ENCODE measurements around the gene ARHGAP44. TPM values are rescaled to one million over a fixed set of nuclear protein-coding genes. Genes with fewer than 3 reads are reported as not detected.

Gene ARHGAP44
- total and polyA plus RNA-seq, 2 of the 8 experiments (the other 6 are each of a cell fraction or from before 2014, with no cell fraction given) = 6.2 to 22.2 TPM

- Histone ChIP-seq H2BK120ac (replicated peaks; ENCODE audit: low read depth, low read length) (no peak overlapping the region), H4K8ac (ENCODE audit: extremely low read depth, insufficient read depth, low read length) (no peak overlapping the region), H3K56ac (replicated peaks; ENCODE audit: insufficient read length, low read depth, low read length) (no peak overlapping the region), H2AK5ac (ENCODE audit: low read depth, low read length) (no peak overlapping the region), H3K4me1 (replicated peaks in 1 of 4; ENCODE audit: control insufficient read depth in 3 of 4, insufficient read depth in 4 of 4, low read length in 3 of 4) (peaks cover 5 to 11% (median 9%) of the 10 kb centered on the region in 4 experiments; a peak in 5 of 7 replicates), H4K91ac (replicated peaks; ENCODE audit: insufficient read length, low read length) (no peak overlapping the region), H3K27me3 (replicated peaks in 1 of 4; ENCODE audit: control insufficient read depth in 3 of 4, extremely low read depth in 1 of 4, insufficient read depth in 3 of 4, low read length in 3 of 4) (no peaks in the 10 kb centered on the region), H3K23me2 (ENCODE audit: low read depth, low read length) (no peaks in the 10 kb centered on the region; the same call in 1 of the 2 replicates), H2BK12ac (ENCODE audit: low read depth, low read length) (no peak overlapping the region), H3K9me3 (ENCODE audit: insufficient read depth in 2 of 2, low read depth in 1 of 2, low read length in 1 of 2) (no peaks in the 10 kb centered on the region), H4K20me1 (replicated peaks in 1 of 2; ENCODE audit: control insufficient read depth in 1 of 2, insufficient read depth in 2 of 2, low read length in 2 of 2) (peaks cover 0 to 2% of the 10 kb centered on the region in 2 experiments), H3K14ac (ENCODE audit: insufficient read length) (no peak overlapping the region), H2BK15ac (ENCODE audit: low read length) (no peak overlapping the region), H4K5ac (ENCODE audit: insufficient read length, low read depth, low read length) (no peak overlapping the region), H3K27ac (ENCODE audit: low read depth, low read length) (no peak overlapping the region), H2BK5ac (ENCODE audit: low read depth, low read length) (no peak overlapping the region), H2BK20ac (ENCODE audit: low read length) (no peak overlapping the region), H3K4me2 (ENCODE audit: insufficient read depth in 1 of 2, low read depth in 2 of 2, low read length in 2 of 2) (no peak overlapping the region), H3K79me1 (ENCODE audit: low read depth, low read length) (no peaks in the 10 kb centered on the region), H3K18ac (ENCODE audit: extremely low read depth, low read length) (no peak overlapping the region), H3K79me2 (ENCODE audit: control insufficient read depth in 1 of 2, insufficient read depth in 2 of 2, low read length in 2 of 2) (no peaks in the 10 kb centered on the region), H3K9ac (replicated peaks in 1 of 4; ENCODE audit: extremely low read depth in 1 of 4, low read depth in 3 of 4, low read length in 3 of 4) (no peak overlapping the region), H3K4me3 (ENCODE audit: extremely low read depth in 1 of 4, insufficient read depth in 2 of 4, low read depth in 3 of 4, low read length in 4 of 4) (no peak overlapping the region), H2AFZ (ENCODE audit: low read length) (no peak overlapping the region), H3K23ac (ENCODE audit: insufficient read length) (no peak overlapping the region), H3K4ac (replicated peaks; ENCODE audit: insufficient read length, low read depth, low read length) (no peak overlapping the region), H3K36me3 (ENCODE audit: control insufficient read depth in 2 of 4, insufficient read depth in 4 of 4, low read length in 3 of 4) (peaks cover 0 to 2% (median 0%) of the 10 kb centered on the region in 4 experiments; a peak in 1 of 8 replicates)
- ChIA-PET CTCF (ENCODE audit: partially characterized antibody) (interaction anchor here (0.6 kb wide), 1 partner anchor 691 kb away, joined by 4 read pairs; no protein-coding TSS in a partner anchor), POLR2A (ENCODE audit: partially characterized antibody) (no interaction called here)
- FAIRE-seq (no peak), DNase-seq (ENCODE audit: low read depth in 1 of 2, low spot score in 2 of 2) (no peak)
- WGBS, 2 experiments (ENCODE audit: extremely low coverage in 1 of 2, insufficient coverage in 1 of 2, insufficient read length in 1 of 2, insufficient replicate concordance in 2 of 2, low coverage in 1 of 2, low lambda C conversion rate in 2 of 2, missing lambda C conversion rate in 1 of 2) = 63% methylated on average over 3 of the region's 4 CpGs; no CpG with 5 or more reads in 1 of the 2 experiments
- no peak for TF ChIP-seq EGR1 (IDR thresholded peaks at IDR 0.05; ENCODE audit: borderline replicate concordance, low read depth, low read length)
- no peak for TF ChIP-seq CHD1 (IDR thresholded peaks at IDR 0.05; ENCODE audit: low read depth, low read length)
- TF ChIP-seq BCL11A (IDR thresholded peaks at IDR 0.05; ENCODE audit: low read depth in 2 of 2, low read length in 2 of 2) = no peak
- no peak for TF ChIP-seq SAP30 (IDR thresholded peaks at IDR 0.05; ENCODE audit: insufficient read depth, insufficient replicate concordance, low read length)
- TF ChIP-seq, protein P1, sequence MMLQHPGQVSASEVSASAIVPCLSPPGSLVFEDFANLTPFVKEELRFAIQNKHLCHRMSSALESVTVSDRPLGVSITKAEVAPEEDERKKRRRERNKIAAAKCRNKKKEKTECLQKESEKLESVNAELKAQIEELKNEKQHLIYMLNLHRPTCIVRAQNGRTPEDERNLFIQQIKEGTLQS (IDR thresholded peaks at IDR 0.05; ENCODE audit: insufficient read depth, low read depth, low read length) = no peak
- no peak for TF ChIP-seq TAF1 (IDR thresholded peaks at IDR 0.05; ENCODE audit: low read depth, low read length)
- TF ChIP-seq NANOG (IDR thresholded peaks at IDR 0.05; ENCODE audit: insufficient read depth, low read depth, low read length, poor library complexity, severe bottlenecking) = no peak
- no peak for TF ChIP-seq TEAD4 (IDR thresholded peaks at IDR 0.05; ENCODE audit: low read depth, low read length)
- no peak for TF ChIP-seq HDAC6 (IDR thresholded peaks at IDR 0.05; ENCODE audit: low read depth, low read length)
- no peak for TF ChIP-seq SP1 (IDR thresholded peaks at IDR 0.05; ENCODE audit: low read depth, low read length)
- no peak for TF ChIP-seq CTCF (IDR thresholded peaks at IDR 0.05; ENCODE audit: control extremely low read depth in 1 of 3, insufficient read depth in 1 of 3, low read depth in 1 of 3, low read length in 3 of 3)
Measured at GRCh38 chr17:12899604-12900003, 110.3 kb downstream of the ARHGAP44 start.

All from H1 (cell line).